Breast epithelium (tissue), 4 donors: ENCODE measurements around the gene FICD. TPM values are rescaled to one million over a fixed set of nuclear protein-coding genes. Genes with fewer than 3 reads are reported as not detected.

Experiments used
- DNase-seq, 2 donors: peaks; one replicate each; pipeline ENCODE4 v3.0.0-alpha.2; 2019; ENCODE audit warnings: low spot score in 2 of 2
- H3K27ac ChIP-seq, 2 donors: fragments of 200-600 bp; sonication (generic) in 1 of 2; one replicate each; pipeline ENCODE4 v1.5.1; 2016 to 2019; ENCODE audit warnings: mild to moderate bottlenecking in 1 of 2
- H3K27me3 ChIP-seq, 2 donors: fragments of 200-600 bp; sonication (generic) in 1 of 2; one replicate each; pipeline versions ENCODE4 v1.5.1 to v1.6.0; 2017 to 2019; ENCODE audit warnings: control low read depth in 1 of 2, mild to moderate bottlenecking in 1 of 2
- H3K36me3 ChIP-seq: fragments of 200-600 bp; one replicate; pipeline ENCODE4 v1.5.1; 2019
- H3K4me1 ChIP-seq, 2 donors: fragments of 200-600 bp; sonication (generic); one replicate each; pipeline ENCODE4 v1.5.1; 2016 to 2019; ENCODE audit warnings: control low read depth in 1 of 2
- H3K4me3 ChIP-seq, 3 donors: fragments of 200-600 bp; sonication (generic); 1 replicate in 2 of 3; 2 replicates in 1 of 3; pipeline ENCODE4 v1.5.1; 2016 to 2019; ENCODE audit warnings: mild to moderate bottlenecking in 3 of 3, moderate library complexity in 2 of 3
- H3K9me3 ChIP-seq, 2 donors: fragments of 200-600 bp; sonication (generic) in 1 of 2; one replicate each; pipeline ENCODE4 v1.5.1; 2016 to 2019; ENCODE audit warnings: control low read depth in 1 of 2
- POLR2A ChIP-seq: fragments of 450-650 bp; IDR thresholded peaks from one replicate; pipeline ENCODE4 v1.6.1; 2016; ENCODE audit warnings: antibody characterized with exemption, mild to moderate bottlenecking, moderate library complexity
- POLR2AphosphoS5 ChIP-seq, 3 donors: sonication (generic); formaldehyde crosslinking; IDR thresholded peaks; one replicate each; pipeline ENCODE4 v1.6.1; 2017; ENCODE audit warnings: antibody characterized with exemption in 3 of 3
- intact Hi-C: fragments of 100-400 bp; cut with DNase I; formaldehyde crosslinking; loops from one replicate; pipeline ENCODE4 v1.15.1; 2023; ENCODE audit warnings: low total_unique reads
- total RNA-seq, 3 donors: library from RNA; depleted of rRNA; stranded (reverse); fragments of >200 nt; gene quantifications; one replicate each; pipeline ENCODE4 v1.1.0, GENCODE V29; 2016
- TF ChIP-seq, protein P1 (sequence below), 3 donors: fragments of 450-650 bp; IDR thresholded peaks; one replicate each; pipeline ENCODE4 v1.5.1; 2016 to 2017; ENCODE audit warnings: antibody characterized with exemption in 3 of 3, mild to moderate bottlenecking in 3 of 3, moderate library complexity in 3 of 3

The FICD gene
- 1 to 10 TPM; 7.0 to 8.5 (median 8.0) TPM for total RNA-seq

DNA sequence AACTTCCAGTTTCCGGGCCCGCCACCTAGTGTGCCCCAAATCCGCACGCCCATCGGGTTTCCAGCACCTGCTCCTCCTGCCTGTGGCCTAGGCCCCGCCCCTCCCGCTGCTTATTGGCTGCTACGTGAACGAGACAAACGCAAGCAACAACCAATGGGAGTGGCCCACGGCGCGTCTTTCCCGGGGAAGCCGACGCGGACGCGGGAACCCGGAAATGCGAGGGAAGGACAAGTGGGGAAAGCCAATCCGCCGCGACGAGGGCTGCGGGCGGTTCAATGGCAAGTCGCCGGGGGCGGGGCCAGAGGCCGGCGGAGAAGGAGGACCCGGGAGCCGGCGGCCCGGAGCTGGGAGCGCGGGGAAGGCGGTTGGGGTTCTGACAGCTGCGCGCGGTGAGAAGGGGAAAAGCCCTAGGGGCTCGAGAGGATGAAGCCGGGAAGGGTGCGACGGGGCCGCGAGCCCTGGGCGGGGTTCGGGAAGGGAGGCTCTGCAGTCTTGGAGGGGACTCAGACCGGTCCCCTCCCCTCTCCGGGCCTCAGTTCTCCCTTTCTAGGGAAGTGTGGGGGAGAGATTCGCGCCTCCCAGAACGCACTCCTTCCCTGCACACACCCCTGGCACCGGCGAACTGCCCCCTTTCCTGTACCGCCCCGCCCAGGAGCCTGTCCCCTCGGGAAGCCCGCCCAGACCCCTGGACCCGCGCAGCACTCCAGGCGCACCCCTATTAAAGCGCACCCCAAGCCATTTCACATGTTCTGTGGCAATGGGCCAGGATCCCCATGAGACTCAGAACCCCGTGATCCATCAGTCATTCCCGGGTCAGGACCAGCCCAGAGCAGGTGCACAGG lies at the start of gene FICD:
Gene FICD, plus strand, starts transcription at position 305 of the 842 bp plus-strand sequence. CDS start 1,696 bp downstream, outside the sequence.
- Histone ChIP-seq H3K4me3 (peak within 1 kb of the TSS; percentile 87 to 92 (median 87)), H3K9me3 (no peaks in the 10 kb centered on the region), H3K36me3 (no peaks in the 10 kb centered on the region), H3K27me3 (no peaks in the 10 kb centered on the region), H3K27ac (peak within 1 kb of the TSS; percentile 77 to 79), H3K4me1 (peaks cover 0 to 8% of the 10 kb centered on the region in 2 donors)
- DNase-seq: peak; percentile 100
- TF ChIP-seq POLR2A (no peak), POLR2AphosphoS5 (IDR thresholded peaks at IDR 0.05) (peak; percentile 62 to 71 (median 64))
- TF ChIP-seq, protein P1, sequence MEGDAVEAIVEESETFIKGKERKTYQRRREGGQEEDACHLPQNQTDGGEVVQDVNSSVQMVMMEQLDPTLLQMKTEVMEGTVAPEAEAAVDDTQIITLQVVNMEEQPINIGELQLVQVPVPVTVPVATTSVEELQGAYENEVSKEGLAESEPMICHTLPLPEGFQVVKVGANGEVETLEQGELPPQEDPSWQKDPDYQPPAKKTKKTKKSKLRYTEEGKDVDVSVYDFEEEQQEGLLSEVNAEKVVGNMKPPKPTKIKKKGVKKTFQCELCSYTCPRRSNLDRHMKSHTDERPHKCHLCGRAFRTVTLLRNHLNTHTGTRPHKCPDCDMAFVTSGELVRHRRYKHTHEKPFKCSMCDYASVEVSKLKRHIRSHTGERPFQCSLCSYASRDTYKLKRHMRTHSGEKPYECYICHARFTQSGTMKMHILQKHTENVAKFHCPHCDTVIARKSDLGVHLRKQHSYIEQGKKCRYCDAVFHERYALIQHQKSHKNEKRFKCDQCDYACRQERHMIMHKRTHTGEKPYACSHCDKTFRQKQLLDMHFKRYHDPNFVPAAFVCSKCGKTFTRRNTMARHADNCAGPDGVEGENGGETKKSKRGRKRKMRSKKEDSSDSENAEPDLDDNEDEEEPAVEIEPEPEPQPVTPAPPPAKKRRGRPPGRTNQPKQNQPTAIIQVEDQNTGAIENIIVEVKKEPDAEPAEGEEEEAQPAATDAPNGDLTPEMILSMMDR (IDR thresholded peaks at IDR 0.05): no peak
- intact Hi-C loops: loop anchor here (10.0 kb wide), 1 partner anchor 170 kb away; no protein-coding TSS in a partner anchor

DNA sequence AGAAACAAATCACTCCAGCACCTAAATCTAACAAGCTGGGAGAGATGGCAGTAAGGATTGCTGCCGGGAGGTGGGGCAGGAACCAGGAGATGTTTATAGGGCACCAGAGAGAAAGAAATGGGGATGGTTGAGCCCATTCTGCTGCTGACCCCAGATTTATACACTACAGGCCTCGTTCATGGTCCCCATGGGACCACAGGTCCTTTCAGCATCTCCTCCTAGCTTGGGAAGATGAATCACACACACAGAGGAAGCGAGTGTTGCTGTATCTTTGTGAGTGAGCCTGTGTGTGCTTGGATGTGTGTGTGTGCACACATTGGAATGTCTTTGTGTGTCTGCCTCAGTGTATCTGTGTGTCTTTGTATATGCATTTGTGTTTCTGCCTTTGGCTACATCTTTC lies 49.7 kb upstream of the FICD start:
- TF ChIP-seq, protein P1 (IDR thresholded peaks at IDR 0.05): no peak
- TF ChIP-seq POLR2AphosphoS5 (IDR thresholded peaks at IDR 0.05) (no peak), POLR2A (no peak)
- intact Hi-C loops: no loop called here

GRCh38 chr12:108468196-108468968 lies 46.7 kb upstream of the FICD start:
- no peaks in the 10 kb centered on the region for H3K9me3 ChIP-seq
- DNase-seq: no peak
- TF ChIP-seq POLR2AphosphoS5 (IDR thresholded peaks at IDR 0.05) (no peak), POLR2A (no peak)
- TF ChIP-seq, protein P1 (IDR thresholded peaks at IDR 0.05): no peak
- H3K4me1 ChIP-seq: no peaks in the 10 kb centered on the region
- H3K27me3 ChIP-seq: no peaks in the 10 kb centered on the region
- no peak overlapping the region for H3K4me3 ChIP-seq
- no peaks in the 10 kb centered on the region for H3K36me3 ChIP-seq
- H3K27ac ChIP-seq: no peak overlapping the region
- intact Hi-C loops: no loop called here

More for the DNA sequence above, 49.7 kb upstream of the FICD start:
- no peaks in the 10 kb centered on the region for H3K36me3 ChIP-seq
- no peak for DNase-seq
- no peaks in the 10 kb centered on the region for H3K4me1 ChIP-seq
- peaks cover 0 to 3% of the 10 kb centered on the region in 2 donors for H3K27me3 ChIP-seq
- H3K4me3 ChIP-seq: no peak overlapping the region
- H3K27ac ChIP-seq: no peak overlapping the region
- H3K9me3 ChIP-seq: no peaks in the 10 kb centered on the region

- TF ChIP-seq, protein P1 (IDR thresholded peaks at IDR 0.05): no peak
- TF ChIP-seq POLR2AphosphoS5 (IDR thresholded peaks at IDR 0.05): no peak
- no peak for TF ChIP-seq POLR2A
- H3K36me3 ChIP-seq: no peaks in the 10 kb centered on the region
- H3K9me3 ChIP-seq: no peaks in the 10 kb centered on the region
- no peak overlapping the region for H3K4me3 ChIP-seq
- intact Hi-C loops: no loop called here
- no peak overlapping the region for H3K27ac ChIP-seq
- no peaks in the 10 kb centered on the region for H3K27me3 ChIP-seq
- no peaks in the 10 kb centered on the region for H3K4me1 ChIP-seq
- DNase-seq: no peak
Measured at GRCh38 chr12:108473400-108474055, 41.5 kb upstream of the FICD start.
